Esophagus squamous epithelium (tissue), 4 donors: ENCODE measurements around the gene CDK16.

Experiments
- POLR2A ChIP-seq, 4 donors: fragments of 450-650 bp; IDR thresholded peaks; one replicate each; pipeline ENCODE4 v1.6.1; 2017; ENCODE audit warnings: antibody characterized with exemption in 4 of 4, mild to moderate bottlenecking in 4 of 4, moderate library complexity in 3 of 4
- TF ChIP-seq, protein P1 (sequence below), 6 experiments: fragments of 450-650 bp in 4 of 6; fragments of 200-600 bp in 2 of 6; sonication (generic) in 2 of 6; IDR thresholded peaks; one replicate each; pipeline ENCODE4 v1.5.1; 2016 to 2019; ENCODE audit warnings: antibody characterized with exemption in 6 of 6, mild to moderate bottlenecking in 4 of 6, moderate library complexity in 4 of 6

DNA sequence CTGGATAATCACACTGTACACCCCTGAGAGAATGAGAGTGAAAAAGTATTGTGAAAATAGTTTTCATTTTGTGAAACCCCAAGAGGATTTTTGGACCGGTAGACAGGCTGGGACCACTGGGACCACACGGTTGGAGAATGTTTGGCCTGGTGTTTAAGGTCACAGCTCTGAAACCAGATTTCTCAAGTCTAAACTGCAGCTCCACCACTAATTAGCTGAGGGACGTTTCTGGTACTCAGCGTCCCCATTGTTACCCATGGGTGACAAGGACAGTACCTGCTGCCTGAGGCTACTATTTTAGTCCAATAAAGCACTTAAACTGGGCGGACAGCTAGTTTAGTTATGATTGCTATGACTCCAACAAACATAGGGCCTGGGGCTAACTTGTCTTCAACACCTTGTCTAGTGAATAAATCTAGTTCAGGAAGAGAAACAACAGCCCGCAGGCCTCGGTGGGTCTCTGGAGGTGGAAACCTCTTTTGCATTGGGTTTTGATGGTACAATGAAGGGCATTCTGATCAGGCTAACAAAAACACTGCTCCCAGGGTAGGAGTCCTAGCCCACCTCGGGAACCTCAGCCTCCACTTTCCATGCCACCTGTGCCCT is 13.8 kb downstream of the CDK16 start:
- TF ChIP-seq, protein P1, sequence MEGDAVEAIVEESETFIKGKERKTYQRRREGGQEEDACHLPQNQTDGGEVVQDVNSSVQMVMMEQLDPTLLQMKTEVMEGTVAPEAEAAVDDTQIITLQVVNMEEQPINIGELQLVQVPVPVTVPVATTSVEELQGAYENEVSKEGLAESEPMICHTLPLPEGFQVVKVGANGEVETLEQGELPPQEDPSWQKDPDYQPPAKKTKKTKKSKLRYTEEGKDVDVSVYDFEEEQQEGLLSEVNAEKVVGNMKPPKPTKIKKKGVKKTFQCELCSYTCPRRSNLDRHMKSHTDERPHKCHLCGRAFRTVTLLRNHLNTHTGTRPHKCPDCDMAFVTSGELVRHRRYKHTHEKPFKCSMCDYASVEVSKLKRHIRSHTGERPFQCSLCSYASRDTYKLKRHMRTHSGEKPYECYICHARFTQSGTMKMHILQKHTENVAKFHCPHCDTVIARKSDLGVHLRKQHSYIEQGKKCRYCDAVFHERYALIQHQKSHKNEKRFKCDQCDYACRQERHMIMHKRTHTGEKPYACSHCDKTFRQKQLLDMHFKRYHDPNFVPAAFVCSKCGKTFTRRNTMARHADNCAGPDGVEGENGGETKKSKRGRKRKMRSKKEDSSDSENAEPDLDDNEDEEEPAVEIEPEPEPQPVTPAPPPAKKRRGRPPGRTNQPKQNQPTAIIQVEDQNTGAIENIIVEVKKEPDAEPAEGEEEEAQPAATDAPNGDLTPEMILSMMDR (IDR thresholded peaks at IDR 0.05): no peak
- no peak for TF ChIP-seq POLR2A (IDR thresholded peaks at IDR 0.05)
